ENCODE measurements around the gene UCK2.

Gene UCK2

DNA sequence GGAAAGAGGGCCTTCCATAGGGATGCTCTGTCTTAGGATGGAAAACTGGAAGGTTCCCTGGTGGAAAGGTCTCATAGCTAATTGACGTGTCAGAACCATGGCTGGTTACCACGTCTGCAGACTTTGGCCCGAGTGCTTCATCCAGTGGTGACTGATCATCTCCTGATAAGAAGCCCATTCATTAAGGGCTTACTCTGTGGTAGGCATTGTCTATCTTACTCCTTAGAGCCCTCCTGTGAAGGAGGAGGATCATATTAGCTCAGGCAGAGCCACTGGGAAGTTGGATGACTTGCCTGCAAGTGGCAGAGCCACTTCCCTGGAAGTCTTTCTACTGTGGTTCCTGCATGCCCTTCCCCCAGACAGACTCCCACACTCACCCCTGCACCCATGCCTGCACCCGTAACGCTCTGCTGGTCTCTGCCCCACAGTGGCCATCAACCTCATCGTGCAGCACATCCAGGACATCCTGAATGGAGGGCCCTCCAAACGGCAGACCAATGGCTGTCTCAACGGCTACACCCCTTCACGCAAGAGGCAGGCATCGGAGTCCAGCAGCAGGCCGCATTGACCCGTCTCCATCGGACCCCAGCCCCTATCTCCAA is 79.9 kb downstream of the UCK2 start:
- in situ Hi-C loops (cut with HindIII; ENCODE audit: low sequenced_read_pairs): no loop called here
- no peak overlapping the region for H3K4me3 ChIP-seq (ENCODE audit: low read depth, low read length)
- TF ChIP-seq, protein P1, sequence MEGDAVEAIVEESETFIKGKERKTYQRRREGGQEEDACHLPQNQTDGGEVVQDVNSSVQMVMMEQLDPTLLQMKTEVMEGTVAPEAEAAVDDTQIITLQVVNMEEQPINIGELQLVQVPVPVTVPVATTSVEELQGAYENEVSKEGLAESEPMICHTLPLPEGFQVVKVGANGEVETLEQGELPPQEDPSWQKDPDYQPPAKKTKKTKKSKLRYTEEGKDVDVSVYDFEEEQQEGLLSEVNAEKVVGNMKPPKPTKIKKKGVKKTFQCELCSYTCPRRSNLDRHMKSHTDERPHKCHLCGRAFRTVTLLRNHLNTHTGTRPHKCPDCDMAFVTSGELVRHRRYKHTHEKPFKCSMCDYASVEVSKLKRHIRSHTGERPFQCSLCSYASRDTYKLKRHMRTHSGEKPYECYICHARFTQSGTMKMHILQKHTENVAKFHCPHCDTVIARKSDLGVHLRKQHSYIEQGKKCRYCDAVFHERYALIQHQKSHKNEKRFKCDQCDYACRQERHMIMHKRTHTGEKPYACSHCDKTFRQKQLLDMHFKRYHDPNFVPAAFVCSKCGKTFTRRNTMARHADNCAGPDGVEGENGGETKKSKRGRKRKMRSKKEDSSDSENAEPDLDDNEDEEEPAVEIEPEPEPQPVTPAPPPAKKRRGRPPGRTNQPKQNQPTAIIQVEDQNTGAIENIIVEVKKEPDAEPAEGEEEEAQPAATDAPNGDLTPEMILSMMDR (IDR thresholded peaks at IDR 0.05; ENCODE audit: low read depth, low read length, missing control alignments): no peak
- no peak for DNase-seq (ENCODE audit: low read depth)

GRCh38 chr1:165910764-165911421 is 83.5 kb downstream of the UCK2 start:
- in situ Hi-C loops (cut with HindIII; ENCODE audit: low sequenced_read_pairs): no loop called here
- H3K4me3 ChIP-seq (ENCODE audit: low read depth, low read length): no peak overlapping the region
- TF ChIP-seq, protein P1 (IDR thresholded peaks at IDR 0.05; ENCODE audit: low read depth, low read length, missing control alignments): no peak
- DNase-seq (ENCODE audit: low read depth): no peak

DNA sequence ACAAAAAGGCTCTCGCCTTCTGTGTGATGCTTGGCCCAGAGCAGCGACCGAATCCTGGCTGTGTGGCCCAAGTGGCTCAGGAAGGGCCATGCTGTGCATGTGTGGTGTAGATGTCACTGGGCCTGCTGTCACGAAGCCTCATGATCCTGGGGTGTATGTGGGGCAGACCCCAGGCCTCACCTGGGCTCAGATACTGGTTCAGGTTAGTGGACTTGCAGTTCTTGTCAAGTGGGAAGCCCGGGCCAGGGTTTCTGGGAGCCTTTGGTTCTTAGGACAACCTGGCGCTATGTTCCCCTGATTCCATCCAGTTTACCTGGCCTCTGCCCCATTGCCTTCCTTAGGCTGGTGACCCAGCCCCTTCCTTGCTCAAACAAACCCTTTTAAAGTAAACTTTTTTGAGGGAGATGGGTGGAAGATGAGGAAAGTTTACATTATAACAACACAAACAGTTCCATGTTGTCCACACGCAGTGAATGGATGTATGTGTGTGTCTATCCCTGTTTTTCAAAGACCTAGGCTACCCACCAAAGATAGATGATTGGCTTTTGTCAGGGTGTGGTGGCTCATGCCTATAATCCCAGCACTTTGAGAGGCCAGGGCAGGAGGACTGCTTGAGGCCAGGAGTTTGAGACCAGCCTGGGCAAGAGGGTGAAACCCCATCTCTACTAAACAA is 84.3 kb downstream of the UCK2 start:
- in situ Hi-C loops (cut with HindIII; ENCODE audit: low sequenced_read_pairs): no loop called here

GRCh38 chr1:165912638-165913037 is 85.2 kb downstream of the UCK2 start:
- in situ Hi-C loops (cut with HindIII; ENCODE audit: low sequenced_read_pairs): no loop called here
- no peak for DNase-seq (ENCODE audit: low read depth)
- TF ChIP-seq, protein P1 (IDR thresholded peaks at IDR 0.05; ENCODE audit: low read depth, low read length, missing control alignments): no peak
- H3K4me3 ChIP-seq (ENCODE audit: low read depth, low read length): no peak overlapping the region

More for the DNA sequence above, 84.3 kb downstream of the UCK2 start:
- TF ChIP-seq, protein P1 (IDR thresholded peaks at IDR 0.05; ENCODE audit: low read depth, low read length, missing control alignments): no peak
- no peak overlapping the region for H3K4me3 ChIP-seq (ENCODE audit: low read depth, low read length)
- DNase-seq (ENCODE audit: low read depth): no peak

DNA sequence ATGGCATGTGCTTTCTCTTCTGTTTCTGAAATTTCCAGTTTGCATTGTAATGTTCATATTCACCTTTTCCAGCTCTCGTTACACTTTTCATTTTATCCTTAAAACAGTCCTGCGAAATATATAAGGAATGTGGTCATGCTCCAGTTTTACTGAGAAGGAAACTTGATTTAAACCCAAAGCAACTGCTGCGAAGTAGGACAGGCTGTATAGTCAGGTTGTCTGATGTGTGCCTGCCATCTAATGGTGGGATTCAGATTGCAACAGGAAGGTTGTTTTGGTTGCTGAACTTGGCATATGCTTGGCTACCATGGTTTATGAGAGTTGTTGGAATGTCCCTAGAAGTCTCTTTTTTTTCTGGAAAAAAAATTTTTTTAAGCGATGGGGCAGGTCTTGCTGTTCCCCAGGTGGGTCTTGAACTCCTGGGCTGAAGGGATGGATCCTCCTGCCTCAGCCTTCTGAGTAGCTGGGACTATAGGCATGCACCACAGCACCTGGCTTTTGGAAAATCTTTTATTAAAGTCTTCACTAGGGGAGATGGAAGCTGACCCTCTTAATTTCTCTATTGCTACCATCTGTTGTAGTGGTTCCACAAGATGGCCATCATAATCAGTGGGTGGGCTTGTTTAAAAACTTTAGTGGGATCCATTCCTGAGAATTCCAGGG is 86.9 kb downstream of the UCK2 start:
- no peak overlapping the region for H3K4me3 ChIP-seq (ENCODE audit: low read depth, low read length)
- in situ Hi-C loops (cut with HindIII; ENCODE audit: low sequenced_read_pairs): no loop called here
- TF ChIP-seq, protein P1 (IDR thresholded peaks at IDR 0.05; ENCODE audit: low read depth, low read length, missing control alignments): peak; percentile 83
- peak; percentile 79 for DNase-seq (ENCODE audit: low read depth)

GRCh38 chr1:165915480-165915879 is 88.1 kb downstream of the UCK2 start:
- TF ChIP-seq, protein P1 (IDR thresholded peaks at IDR 0.05; ENCODE audit: low read depth, low read length, missing control alignments): no peak

More at GRCh38 chr1:165915480-165915879, 88.1 kb downstream of the UCK2 start:
- no peak for DNase-seq (ENCODE audit: low read depth)
- in situ Hi-C loops (cut with HindIII; ENCODE audit: low sequenced_read_pairs): no loop called here
- H3K4me3 ChIP-seq (ENCODE audit: low read depth, low read length): no peak overlapping the region
